WTC11 (cell line): ENCODE results near the gene FAM13A. TPM values are rescaled to one million over a fixed set of nuclear protein-coding genes. Genes with fewer than 3 reads are reported as not detected.
"Not testable (repeated sequence)": the region's sequence is repeated elsewhere in the genome, so short reads cannot be mapped to it uniquely, and the experiment has no call there.

Experiments
- ATAC-seq: fragments of 200-7000 bp; cut with Tn5 transposase; 2 replicates; pipeline ENCODE4 v1.10.0; 2021; ENCODE audit warnings: mild to moderate bottlenecking, moderate library complexity
- CTCF ChIA-PET: fragments of 300-600 bp; sonication (Branson Sonifier 250); formaldehyde crosslinking; loops from one replicate; lab custom pipeline; 2021; ENCODE audit warnings: antibody characterized with exemption; lab: Charles Lee
- POLR2A ChIA-PET: fragments of 350-600 bp; sonication (Branson Sonifier 250); formaldehyde crosslinking; loops from one replicate; lab custom pipeline; 2021; ENCODE audit warnings: antibody characterized with exemption; lab: Charles Lee
- DNase-seq: peaks from one replicate; pipeline ENCODE4 v3.0.0; 2021; ENCODE audit warnings: low spot score
- H3K27ac Mint-ChIP-seq: 2 replicates; pipeline ENCODE4 v1.8.0; 2021; ENCODE audit warnings: mixed read lengths
- H3K27me3 Mint-ChIP-seq: 2 replicates; pipeline ENCODE4 v1.8.0; 2021; ENCODE audit warnings: low read depth, mild to moderate bottlenecking, moderate library complexity, mixed read lengths
- H3K36me3 Mint-ChIP-seq: 2 replicates; pipeline ENCODE4 v1.8.0; 2021; ENCODE audit warnings: mixed read lengths
- H3K4me1 Mint-ChIP-seq: 2 replicates; pipeline ENCODE4 v1.8.0; 2022; ENCODE audit warnings: mixed read lengths
- H3K4me3 Mint-ChIP-seq: 2 replicates; pipeline ENCODE4 v1.8.0; 2021; ENCODE audit warnings: mild to moderate bottlenecking, moderate library complexity, mixed read lengths
- H3K9me3 Mint-ChIP-seq: 2 replicates; pipeline ENCODE4 v1.8.0; 2021; ENCODE audit warnings: mixed read lengths
- CBFB ChIP-seq: sonication (generic); formaldehyde crosslinking; IDR thresholded peaks from 2 replicates; pipeline ENCODE4 v1.8.1; 2022; ENCODE audit warnings: mild to moderate bottlenecking, low read depth, missing genetic modification reagents
- ESRRA ChIP-seq: sonication (generic); formaldehyde crosslinking; IDR thresholded peaks from 2 replicates; pipeline ENCODE4 v1.8.1; 2022; ENCODE audit warnings: mild to moderate bottlenecking, missing genetic modification reagents, borderline replicate concordance
- FOXJ3 ChIP-seq: sonication (generic); formaldehyde crosslinking; IDR thresholded peaks from 2 replicates; pipeline ENCODE4 v1.9.0; 2021; ENCODE audit warnings: missing genetic modification reagents, mild to moderate bottlenecking, borderline replicate concordance
- GTF2I ChIP-seq: fragments of 250-450 bp; sonication (Bioruptor Pico); conservative IDR thresholded peaks from 2 replicates; pipeline ENCODE4 v1.4.0; 2021; ENCODE audit warnings: mild to moderate bottlenecking
- NR1H2 ChIP-seq: sonication (generic); formaldehyde crosslinking; IDR thresholded peaks from 2 replicates; pipeline ENCODE4 v1.9.0; 2021; ENCODE audit warnings: mild to moderate bottlenecking, moderate library complexity, missing genetic modification reagents
- OVOL2 ChIP-seq: fragments of 250-450 bp; sonication (Bioruptor Pico); IDR thresholded peaks from 2 replicates; pipeline ENCODE4 v1.9.0; 2021; ENCODE audit warnings: mild to moderate bottlenecking, borderline replicate concordance
- RORB ChIP-seq: fragments of 250-450 bp; sonication (Bioruptor Pico); IDR thresholded peaks from 2 replicates; pipeline ENCODE4 v1.9.0; 2021; ENCODE audit warnings: mild to moderate bottlenecking
- TEAD1 ChIP-seq: sonication (generic); formaldehyde crosslinking; IDR thresholded peaks from 2 replicates; pipeline ENCODE4 v1.8.0; 2022; ENCODE audit warnings: mild to moderate bottlenecking, missing genetic modification reagents
- ZNF138 ChIP-seq: sonication (generic); formaldehyde crosslinking; conservative IDR thresholded peaks from 2 replicates; pipeline ENCODE4 v1.8.1; 2022; ENCODE audit warnings: mild to moderate bottlenecking, moderate library complexity, missing genetic modification reagents
- ZNF232 ChIP-seq: sonication (generic); formaldehyde crosslinking; IDR thresholded peaks from 2 replicates; pipeline ENCODE4 v1.8.0; 2022; ENCODE audit warnings: mild to moderate bottlenecking, missing genetic modification reagents
- ZNF263 ChIP-seq: sonication (generic); formaldehyde crosslinking; IDR thresholded peaks from 2 replicates; pipeline ENCODE4 v1.8.1; 2022; ENCODE audit warnings: low read depth, mild to moderate bottlenecking, moderate library complexity, missing genetic modification reagents
- total RNA-seq: library from RNA; stranded (reverse); gene quantifications from 3 replicates; pipeline ENCODE4 v1.2.3, GENCODE V29; 2021
- TF ChIP-seq, protein P1 (sequence below): sonication (generic); formaldehyde crosslinking; IDR thresholded peaks from 2 replicates; pipeline ENCODE4 v1.8.0; 2023; ENCODE audit warnings: missing genetic modification reagents
- TF ChIP-seq, protein P2 (sequence below): fragments of 200-600 bp; IDR thresholded peaks from 2 replicates; pipeline ENCODE4 v1.8.0; 2022; ENCODE audit warnings: antibody characterized with exemption
- TF ChIP-seq, protein P3 (sequence below): sonication (generic); formaldehyde crosslinking; IDR thresholded peaks from 2 replicates; pipeline ENCODE4 v1.8.0; 2022; ENCODE audit warnings: mild to moderate bottlenecking, missing genetic modification reagents
- TF ChIP-seq, protein P4 (sequence below): sonication (generic); formaldehyde crosslinking; IDR thresholded peaks from 2 replicates; pipeline ENCODE4 v1.8.1; 2022; ENCODE audit warnings: mild to moderate bottlenecking, missing genetic modification reagents, moderate library complexity, borderline replicate concordance
- TF ChIP-seq, protein P5 (sequence below): sonication (generic); formaldehyde crosslinking; IDR thresholded peaks from 2 replicates; pipeline ENCODE4 v1.8.0; 2022; ENCODE audit warnings: mild to moderate bottlenecking, missing genetic modification reagents
- TF ChIP-seq, protein P6 (sequence below): sonication (generic); formaldehyde crosslinking; conservative IDR thresholded peaks from 2 replicates; pipeline ENCODE4 v1.8.1; 2022; ENCODE audit warnings: mild to moderate bottlenecking, missing genetic modification reagents
- TF ChIP-seq, protein P7 (sequence below): sonication (generic); formaldehyde crosslinking; IDR thresholded peaks from 2 replicates; pipeline ENCODE4 v1.8.1; 2022; ENCODE audit warnings: low read depth, missing genetic modification reagents, borderline replicate concordance

FAM13A gene
- total RNA-seq, 1 experiment from 2014 or later: 14.6 TPM

DNA sequence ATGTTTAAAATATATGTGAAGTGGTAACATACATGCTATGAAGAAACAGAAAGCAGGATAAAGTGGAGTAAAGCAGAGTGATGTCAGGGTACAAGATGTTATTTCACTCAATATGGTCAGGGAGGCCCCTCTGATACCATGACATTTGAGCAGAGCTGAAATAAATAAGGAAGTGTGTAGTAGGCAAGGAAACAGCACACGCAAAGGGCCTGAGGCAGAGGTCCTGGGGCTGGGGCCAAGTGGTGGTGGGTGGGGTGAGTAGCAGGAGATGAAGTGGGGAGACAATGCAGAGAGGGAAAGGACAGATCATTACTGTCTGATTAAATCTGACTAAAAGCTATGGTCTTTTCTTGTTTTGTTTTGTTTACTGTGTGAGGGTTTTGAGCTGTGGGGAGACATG lies 61.1 kb downstream of the FAM13A start (continued):
- TF ChIP-seq OVOL2 (CRISPR knock-in tag) (no peak), TEAD1 (CRISPR knock-in tag) (no peak), ZNF232 (CRISPR knock-in tag) (no peak), CBFB (CRISPR knock-in tag) (no peak), ZNF263 (CRISPR knock-in tag) (no peak), NR1H2 (CRISPR knock-in tag) (no peak)
- TF ChIP-seq, protein P1, sequence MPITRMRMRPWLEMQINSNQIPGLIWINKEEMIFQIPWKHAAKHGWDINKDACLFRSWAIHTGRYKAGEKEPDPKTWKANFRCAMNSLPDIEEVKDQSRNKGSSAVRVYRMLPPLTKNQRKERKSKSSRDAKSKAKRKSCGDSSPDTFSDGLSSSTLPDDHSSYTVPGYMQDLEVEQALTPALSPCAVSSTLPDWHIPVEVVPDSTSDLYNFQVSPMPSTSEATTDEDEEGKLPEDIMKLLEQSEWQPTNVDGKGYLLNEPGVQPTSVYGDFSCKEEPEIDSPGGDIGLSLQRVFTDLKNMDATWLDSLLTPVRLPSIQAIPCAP: no peak
- TF ChIP-seq, protein P2, sequence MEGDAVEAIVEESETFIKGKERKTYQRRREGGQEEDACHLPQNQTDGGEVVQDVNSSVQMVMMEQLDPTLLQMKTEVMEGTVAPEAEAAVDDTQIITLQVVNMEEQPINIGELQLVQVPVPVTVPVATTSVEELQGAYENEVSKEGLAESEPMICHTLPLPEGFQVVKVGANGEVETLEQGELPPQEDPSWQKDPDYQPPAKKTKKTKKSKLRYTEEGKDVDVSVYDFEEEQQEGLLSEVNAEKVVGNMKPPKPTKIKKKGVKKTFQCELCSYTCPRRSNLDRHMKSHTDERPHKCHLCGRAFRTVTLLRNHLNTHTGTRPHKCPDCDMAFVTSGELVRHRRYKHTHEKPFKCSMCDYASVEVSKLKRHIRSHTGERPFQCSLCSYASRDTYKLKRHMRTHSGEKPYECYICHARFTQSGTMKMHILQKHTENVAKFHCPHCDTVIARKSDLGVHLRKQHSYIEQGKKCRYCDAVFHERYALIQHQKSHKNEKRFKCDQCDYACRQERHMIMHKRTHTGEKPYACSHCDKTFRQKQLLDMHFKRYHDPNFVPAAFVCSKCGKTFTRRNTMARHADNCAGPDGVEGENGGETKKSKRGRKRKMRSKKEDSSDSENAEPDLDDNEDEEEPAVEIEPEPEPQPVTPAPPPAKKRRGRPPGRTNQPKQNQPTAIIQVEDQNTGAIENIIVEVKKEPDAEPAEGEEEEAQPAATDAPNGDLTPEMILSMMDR: no peak

DNA sequence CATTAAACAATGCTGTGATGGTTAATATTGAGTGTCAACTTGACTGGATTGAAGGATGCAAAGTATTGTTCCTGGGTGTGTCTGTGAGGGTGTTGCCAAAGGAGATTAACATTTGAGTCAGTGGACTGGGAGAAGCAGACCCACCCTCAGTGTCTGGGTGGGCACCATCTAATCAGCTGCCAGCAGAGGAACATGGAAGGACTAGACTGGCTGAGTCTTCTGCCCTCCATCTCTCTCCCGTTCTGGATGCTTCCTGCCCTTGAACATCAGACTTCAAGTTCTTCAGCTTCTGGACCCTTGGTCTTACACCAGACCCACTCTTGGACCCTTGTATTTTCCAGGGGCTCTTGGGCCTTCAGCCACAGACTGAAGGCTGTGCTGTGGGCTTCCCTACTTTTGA lies 61.7 kb downstream of the FAM13A start:
- POLR2A ChIA-PET, ATAC-seq, DNase-seq, CTCF ChIA-PET, H3K4me3 Mint-ChIP-seq, H3K9me3 Mint-ChIP-seq, H3K4me1 Mint-ChIP-seq, H3K36me3 Mint-ChIP-seq, H3K27me3 Mint-ChIP-seq, H3K27ac Mint-ChIP-seq: not testable (repeated sequence)

DNA sequence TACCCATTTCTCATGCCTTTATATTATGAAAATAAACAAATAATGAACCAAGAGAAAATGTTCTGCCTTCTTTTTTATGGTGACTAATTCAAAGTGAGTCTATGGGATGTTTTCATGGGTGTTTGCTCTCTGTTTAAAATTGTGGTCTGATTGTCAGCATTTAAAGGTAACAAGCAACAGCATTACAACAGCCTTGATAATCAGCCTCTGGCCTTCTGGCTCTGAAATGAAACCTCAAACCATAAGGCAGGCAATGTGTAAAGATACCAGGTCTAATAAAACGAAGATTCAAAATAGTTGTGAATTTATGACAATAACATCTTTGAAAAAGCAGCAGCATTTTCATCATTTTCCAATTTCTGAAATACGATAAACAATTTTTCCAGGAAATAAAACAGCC lies 63.7 kb downstream of the FAM13A start:
- no peaks in the 10 kb centered on the region for H3K27me3 Mint-ChIP-seq
- ChIA-PET CTCF (no interaction called here), POLR2A (no interaction called here)
- no peaks in the 10 kb centered on the region for H3K4me1 Mint-ChIP-seq
- H3K4me3 Mint-ChIP-seq: no peak overlapping the region
- H3K36me3 Mint-ChIP-seq: no peaks in the 10 kb centered on the region; the same call in 1 of the 2 replicates
- TF ChIP-seq, protein P3, sequence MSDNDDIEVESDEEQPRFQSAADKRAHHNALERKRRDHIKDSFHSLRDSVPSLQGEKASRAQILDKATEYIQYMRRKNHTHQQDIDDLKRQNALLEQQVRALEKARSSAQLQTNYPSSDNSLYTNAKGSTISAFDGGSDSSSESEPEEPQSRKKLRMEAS: no peak
- TF ChIP-seq, protein P4, sequence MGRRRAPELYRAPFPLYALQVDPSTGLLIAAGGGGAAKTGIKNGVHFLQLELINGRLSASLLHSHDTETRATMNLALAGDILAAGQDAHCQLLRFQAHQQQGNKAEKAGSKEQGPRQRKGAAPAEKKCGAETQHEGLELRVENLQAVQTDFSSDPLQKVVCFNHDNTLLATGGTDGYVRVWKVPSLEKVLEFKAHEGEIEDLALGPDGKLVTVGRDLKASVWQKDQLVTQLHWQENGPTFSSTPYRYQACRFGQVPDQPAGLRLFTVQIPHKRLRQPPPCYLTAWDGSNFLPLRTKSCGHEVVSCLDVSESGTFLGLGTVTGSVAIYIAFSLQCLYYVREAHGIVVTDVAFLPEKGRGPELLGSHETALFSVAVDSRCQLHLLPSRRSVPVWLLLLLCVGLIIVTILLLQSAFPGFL (CRISPR knock-in tag): no peak
- no peak for TF ChIP-seq ESRRA (CRISPR knock-in tag)
- no peaks in the 10 kb centered on the region for H3K9me3 Mint-ChIP-seq
- H3K27ac Mint-ChIP-seq: no peak overlapping the region
- DNase-seq (no peak), ATAC-seq (no peak)

DNA sequence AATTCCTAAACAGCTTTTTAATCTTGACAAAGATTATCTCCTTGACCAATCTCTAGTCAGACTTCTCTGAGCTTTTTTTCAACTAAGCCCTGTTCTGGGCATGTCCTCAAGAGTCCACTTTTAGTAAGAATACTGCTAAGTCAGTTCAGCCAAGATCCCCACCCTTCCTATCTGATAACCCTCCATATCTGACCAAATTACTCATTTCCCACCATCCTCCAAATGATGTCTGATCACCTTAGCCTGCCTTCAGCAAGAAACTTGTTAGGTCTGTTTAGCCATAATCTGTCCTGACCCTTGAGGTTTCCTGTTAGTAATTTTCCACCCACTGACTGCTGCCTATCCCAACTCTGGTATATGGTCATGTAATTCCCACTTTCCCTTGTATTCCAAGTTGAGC lies 65.2 kb downstream of the FAM13A start:
- TF ChIP-seq, protein P5, sequence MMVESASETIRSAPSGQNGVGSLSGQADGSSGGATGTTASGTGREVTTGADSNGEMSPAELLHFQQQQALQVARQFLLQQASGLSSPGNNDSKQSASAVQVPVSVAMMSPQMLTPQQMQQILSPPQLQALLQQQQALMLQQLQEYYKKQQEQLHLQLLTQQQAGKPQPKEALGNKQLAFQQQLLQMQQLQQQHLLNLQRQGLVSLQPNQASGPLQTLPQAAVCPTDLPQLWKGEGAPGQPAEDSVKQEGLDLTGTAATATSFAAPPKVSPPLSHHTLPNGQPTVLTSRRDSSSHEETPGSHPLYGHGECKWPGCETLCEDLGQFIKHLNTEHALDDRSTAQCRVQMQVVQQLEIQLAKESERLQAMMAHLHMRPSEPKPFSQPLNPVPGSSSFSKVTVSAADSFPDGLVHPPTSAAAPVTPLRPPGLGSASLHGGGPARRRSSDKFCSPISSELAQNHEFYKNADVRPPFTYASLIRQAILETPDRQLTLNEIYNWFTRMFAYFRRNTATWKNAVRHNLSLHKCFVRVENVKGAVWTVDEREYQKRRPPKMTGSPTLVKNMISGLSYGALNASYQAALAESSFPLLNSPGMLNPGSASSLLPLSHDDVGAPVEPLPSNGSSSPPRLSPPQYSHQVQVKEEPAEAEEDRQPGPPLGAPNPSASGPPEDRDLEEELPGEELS (CRISPR knock-in tag): no peak
- no peak for TF ChIP-seq ZNF138 (CRISPR knock-in tag)
- TF ChIP-seq, protein P6, sequence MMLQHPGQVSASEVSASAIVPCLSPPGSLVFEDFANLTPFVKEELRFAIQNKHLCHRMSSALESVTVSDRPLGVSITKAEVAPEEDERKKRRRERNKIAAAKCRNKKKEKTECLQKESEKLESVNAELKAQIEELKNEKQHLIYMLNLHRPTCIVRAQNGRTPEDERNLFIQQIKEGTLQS: no peak
- no peak for TF ChIP-seq GTF2I (CRISPR knock-in tag)
- TF ChIP-seq, protein P7, sequence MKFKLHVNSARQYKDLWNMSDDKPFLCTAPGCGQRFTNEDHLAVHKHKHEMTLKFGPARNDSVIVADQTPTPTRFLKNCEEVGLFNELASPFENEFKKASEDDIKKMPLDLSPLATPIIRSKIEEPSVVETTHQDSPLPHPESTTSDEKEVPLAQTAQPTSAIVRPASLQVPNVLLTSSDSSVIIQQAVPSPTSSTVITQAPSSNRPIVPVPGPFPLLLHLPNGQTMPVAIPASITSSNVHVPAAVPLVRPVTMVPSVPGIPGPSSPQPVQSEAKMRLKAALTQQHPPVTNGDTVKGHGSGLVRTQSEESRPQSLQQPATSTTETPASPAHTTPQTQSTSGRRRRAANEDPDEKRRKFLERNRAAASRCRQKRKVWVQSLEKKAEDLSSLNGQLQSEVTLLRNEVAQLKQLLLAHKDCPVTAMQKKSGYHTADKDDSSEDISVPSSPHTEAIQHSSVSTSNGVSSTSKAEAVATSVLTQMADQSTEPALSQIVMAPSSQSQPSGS (CRISPR knock-in tag): no peak
- TF ChIP-seq, protein P2: no peak
- no peak for TF ChIP-seq RORB
- TF ChIP-seq FOXJ3: no peak
- Mint-ChIP-seq H3K27ac (no peak overlapping the region), H3K27me3 (no peaks in the 10 kb centered on the region), H3K4me3 (no peak overlapping the region), H3K9me3 (no peaks in the 10 kb centered on the region), H3K36me3 (no peaks in the 10 kb centered on the region; the same call in 1 of the 2 replicates), H3K4me1 (no peaks in the 10 kb centered on the region)
- no peak for ATAC-seq
- ChIA-PET POLR2A (no interaction called here), CTCF (no interaction called here)
- DNase-seq: no peak
